Body of pancreas (tissue), 4 donors: ENCODE results near the gene SORCS2. TPM values are rescaled to one million over a fixed set of nuclear protein-coding genes. Genes with fewer than 3 reads are reported as not detected.

Source experiments
- ATAC-seq: fragments of 150-250 bp; one replicate; pipeline ENCODE4 v1.9.1; 2016
- DNase-seq, 4 donors: peaks; one replicate each; pipeline ENCODE4 v3.0.0-alpha.2; 2019
- H3K27ac ChIP-seq, 4 donors: fragments of 200-600 bp; sonication (generic); 1 replicate in 3 of 4; 2 replicates in 1 of 4; pipeline versions ENCODE4 v1.5.1 to v1.6.1; 2016 to 2019; ENCODE audit warnings: mild to moderate bottlenecking in 1 of 4, mixed read lengths in 1 of 4, moderate library complexity in 1 of 4
- H3K27me3 ChIP-seq, 2 donors: fragments of 200-600 bp; sonication (generic); one replicate each; pipeline ENCODE4 v1.6.0; 2016; ENCODE audit warnings: mild to moderate bottlenecking in 1 of 2
- H3K36me3 ChIP-seq, 2 donors: fragments of 200-600 bp; sonication (generic); replicated peaks in 1 of 2; 2 replicates each; pipeline ENCODE4 v1.5.1; 2016; ENCODE audit warnings: low read depth in 2 of 2; ENCODE audit not compliant: insufficient read depth in 1 of 2
- H3K4me1 ChIP-seq: fragments of 200-600 bp; sonication (generic); one replicate; pipeline ENCODE4 v1.6.0; 2016
- H3K4me3 ChIP-seq, 2 donors: fragments of 200-600 bp; sonication (generic); 1 replicate in 1 of 2; 2 replicates in 1 of 2; pipeline ENCODE4 v1.5.1; 2016 to 2019
- H3K9me3 ChIP-seq, 3 donors: fragments of 200-600 bp; sonication (generic); 1 replicate in 2 of 3; 2 replicates in 1 of 3; pipeline ENCODE4 v1.5.1; 2016
- CTCF ChIP-seq, 7 experiments: fragments of 450-650 bp in 4 of 7; fragments of 200-600 bp in 3 of 7; sonication (generic) in 3 of 7; IDR thresholded peaks; one replicate each; pipeline ENCODE4 v1.5.1; 2016 to 2019; ENCODE audit warnings: antibody characterized with exemption in 7 of 7
- POLR2A ChIP-seq, 3 donors: fragments of 450-650 bp; IDR thresholded peaks; one replicate each; pipeline ENCODE4 v1.6.1; 2016; ENCODE audit warnings: antibody characterized with exemption in 3 of 3, mild to moderate bottlenecking in 2 of 3
- WGBS, 2 donors: methylation state at CpG; one replicate each; pipeline ENCODE4 v1.1.5; 2017; 5-methylcytosine and 5-hydroxymethylcytosine counted together
- intact Hi-C: fragments of 100-400 bp; cut with DNase I; formaldehyde crosslinking; loops from one replicate; pipeline ENCODE4 v1.15.1; 2023
- total RNA-seq, 2 donors: library from RNA; depleted of rRNA; stranded (reverse); fragments of >200 nt; gene quantifications; one replicate each; pipeline ENCODE4 v1.1.0, GENCODE V29; 2016

SORCS2 gene
- total RNA-seq, 2 donors from 2014 or later, result 0.26 to 0.33 TPM

DNA sequence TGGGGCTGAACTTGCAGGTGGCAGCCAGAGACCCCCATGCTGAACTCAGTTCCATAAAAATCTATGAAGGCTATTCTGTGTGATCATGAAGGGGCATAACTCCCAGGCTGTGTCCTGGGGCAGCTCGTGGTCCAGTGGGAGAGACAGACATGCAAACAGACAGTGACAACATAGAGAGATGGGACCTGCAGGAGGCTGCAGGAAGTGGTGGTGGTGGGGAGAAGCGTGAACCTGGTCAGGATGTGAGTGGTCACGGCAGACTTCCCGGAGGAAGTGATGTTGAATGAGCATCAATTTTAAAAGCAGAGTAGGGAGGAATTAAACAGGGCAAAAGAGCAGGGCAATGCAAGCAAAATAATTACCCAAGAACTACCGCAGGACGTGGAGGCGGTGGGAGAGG, 23.2 kb upstream of the SORCS2 start:
- ATAC-seq, result no peak
- peak in 1 of 4 donors; percentile 3 for DNase-seq
- Histone ChIP-seq H3K27me3 (no peaks in the 10 kb centered on the region), H3K4me1 (no peaks in the 10 kb centered on the region), H3K4me3 (no peak overlapping the region), H3K27ac (no peak overlapping the region), H3K36me3 (no peaks in the 10 kb centered on the region), H3K9me3 (no peaks in the 10 kb centered on the region)
- TF ChIP-seq CTCF (IDR thresholded peaks at IDR 0.05) (no peak), POLR2A (IDR thresholded peaks at IDR 0.05) (no peak)
- 83 to 90% methylated on average over 7 of the region's 7 CpGs for WGBS, 2 donors
- intact Hi-C loops, result no loop called here

DNA sequence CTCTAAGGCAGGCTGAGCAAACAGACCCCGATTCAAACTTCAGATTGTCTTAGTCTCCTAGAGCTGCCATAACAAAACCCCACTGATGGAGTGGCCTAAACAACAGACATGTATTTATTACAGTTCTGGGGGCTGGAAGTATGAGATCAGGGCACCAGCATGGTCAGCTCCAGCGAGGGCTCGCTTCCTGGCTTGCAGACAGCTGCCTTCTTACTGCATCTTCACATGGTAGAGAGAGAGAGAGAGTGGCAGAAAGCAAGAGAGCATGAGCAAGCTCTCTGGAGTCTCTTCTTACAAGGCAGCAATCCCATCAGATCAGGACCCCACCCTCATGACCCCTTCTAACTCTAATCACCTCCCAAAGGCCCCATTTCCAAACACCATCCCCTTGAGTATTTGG, 22.3 kb upstream of the SORCS2 start:
- no peaks in the 10 kb centered on the region for H3K9me3 ChIP-seq

DNA sequence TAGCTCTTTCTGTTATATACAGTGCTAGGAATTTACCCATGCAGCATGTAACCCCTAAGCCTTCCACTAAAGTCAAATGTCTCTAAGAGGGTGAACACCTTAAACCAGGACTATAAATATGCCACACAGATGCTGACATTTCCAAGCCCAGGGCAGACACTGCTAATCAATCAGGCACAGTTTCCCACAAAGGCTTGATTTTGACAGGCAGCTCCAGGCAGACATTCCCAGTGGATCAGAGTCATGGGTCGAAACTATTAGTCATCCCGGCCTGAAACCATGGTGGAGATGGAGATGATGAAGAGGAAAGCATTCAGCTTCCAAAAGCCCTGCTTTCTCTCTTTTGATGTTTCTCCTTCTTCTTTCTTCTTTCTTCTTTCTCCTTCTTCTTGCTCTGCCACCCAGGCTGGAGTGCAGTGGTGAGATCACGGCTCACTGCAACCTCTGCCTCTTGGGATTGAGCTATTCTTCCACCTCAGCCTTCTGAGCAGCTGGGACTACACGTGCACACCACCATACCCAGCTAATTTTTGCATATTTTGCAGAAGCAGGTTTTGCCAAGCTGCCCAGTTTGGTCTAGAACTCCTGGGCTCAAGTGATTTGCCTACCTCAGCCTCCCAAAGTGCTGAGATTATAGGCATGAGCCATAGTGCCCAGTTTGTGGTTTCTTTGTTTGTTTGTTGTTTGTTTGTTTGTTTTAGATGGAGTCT, 21.0 kb upstream of the SORCS2 start:
- 81 to 83% methylated on average over 4 of the region's 4 CpGs for WGBS, 2 donors
- intact Hi-C loops, result no loop called here
- no peak for DNase-seq
- Histone ChIP-seq H3K27me3 (no peaks in the 10 kb centered on the region), H3K4me3 (no peak overlapping the region), H3K4me1 (no peaks in the 10 kb centered on the region), H3K27ac (no peak overlapping the region), H3K9me3 (no peaks in the 10 kb centered on the region), H3K36me3 (no peaks in the 10 kb centered on the region)
- no peak for TF ChIP-seq CTCF (IDR thresholded peaks at IDR 0.05)
- no peak for TF ChIP-seq POLR2A (IDR thresholded peaks at IDR 0.05)
- no peak for ATAC-seq

More for the DNA sequence above, 22.3 kb upstream of the SORCS2 start:
- intact Hi-C loops, result no loop called here
- 73 to 97% methylated on average over 3 of the region's 3 CpGs for WGBS, 2 donors
- no peak overlapping the region for H3K4me3 ChIP-seq
- TF ChIP-seq CTCF (IDR thresholded peaks at IDR 0.05), result no peak
- no peak for TF ChIP-seq POLR2A (IDR thresholded peaks at IDR 0.05)
- no peak for DNase-seq
- H3K4me1 ChIP-seq, result no peaks in the 10 kb centered on the region
- H3K27me3 ChIP-seq, result no peaks in the 10 kb centered on the region
- H3K36me3 ChIP-seq, result no peaks in the 10 kb centered on the region
- H3K27ac ChIP-seq, result no peak overlapping the region
- no peak for ATAC-seq

DNA sequence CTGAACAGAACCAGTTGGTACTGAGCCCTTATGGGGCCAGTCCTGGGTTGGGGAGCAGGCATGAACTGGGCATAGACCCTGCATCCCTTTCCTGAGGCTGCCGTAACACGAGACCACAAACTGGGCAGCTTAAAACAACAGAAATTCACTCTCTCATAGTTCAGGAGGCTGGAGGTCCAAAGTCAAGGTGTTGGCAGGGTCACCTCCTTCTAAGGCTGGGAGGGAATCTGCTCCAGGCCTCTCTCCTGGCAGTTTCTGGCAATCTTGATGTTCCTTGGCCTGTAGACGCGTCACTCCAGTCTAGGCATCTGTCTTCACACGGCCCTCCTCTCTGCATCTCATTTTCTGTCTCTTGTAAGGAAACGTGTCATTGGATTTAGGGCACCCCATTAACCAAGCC, 19.8 kb upstream of the SORCS2 start:
- WGBS, 2 donors, result 93 to 98% methylated on average over 6 of the region's 6 CpGs
- no peak overlapping the region for H3K27ac ChIP-seq
- ATAC-seq (no peak), DNase-seq (peak in 1 of 4 donors; percentile 5)
- no peaks in the 10 kb centered on the region for H3K36me3 ChIP-seq
- TF ChIP-seq POLR2A (IDR thresholded peaks at IDR 0.05) (no peak), CTCF (IDR thresholded peaks at IDR 0.05) (no peak)
- H3K9me3 ChIP-seq, result no peaks in the 10 kb centered on the region
- intact Hi-C loops, result no loop called here
- no peaks in the 10 kb centered on the region for H3K4me1 ChIP-seq
- H3K4me3 ChIP-seq, result no peak overlapping the region
- H3K27me3 ChIP-seq, result no peaks in the 10 kb centered on the region

GRCh38 chr4:7172946-7173345, 19.4 kb upstream of the SORCS2 start:
- Histone ChIP-seq H3K4me3 (no peak overlapping the region), H3K9me3 (no peaks in the 10 kb centered on the region), H3K27ac (no peak overlapping the region), H3K27me3 (no peaks in the 10 kb centered on the region), H3K36me3 (no peaks in the 10 kb centered on the region), H3K4me1 (no peaks in the 10 kb centered on the region)
- intact Hi-C loops, result no loop called here
- no peak for ATAC-seq
- 79 to 89% methylated on average over 13 of the region's 13 CpGs for WGBS, 2 donors
- DNase-seq, result peak in 1 of 4 donors; percentile 2
- no peak for TF ChIP-seq CTCF (IDR thresholded peaks at IDR 0.05)
- TF ChIP-seq POLR2A (IDR thresholded peaks at IDR 0.05), result no peak
